HG03558 (cell line): ENCODE measurements around the gene RPS15A.

Experiments used
- ATAC-seq: cut with Tn5 transposase; IDR thresholded peaks from one replicate; pipeline ENCODE4 v1.9.1; 2021; ENCODE audit warnings: moderate number of reproducible peaks; ENCODE audit not compliant: unreplicated experiment; ENCODE audit errors: extremely low read depth

Gene RPS15A

GRCh38 chr16:18789850-18790706 lies at the start of gene RPS15A:
RPS15A (minus strand) TSS chr16:18790334; CDS start chr16:18789113, 1,221 bp downstream.
- peak; percentile 47 for ATAC-seq

- ATAC-seq, result no peak
Measured at GRCh38 chr16:18839555-18839954, 49.4 kb upstream of the RPS15A start.

GRCh38 chr16:18836702-18837101 lies 46.6 kb upstream of the RPS15A start:
- no peak for ATAC-seq

- ATAC-seq, result no peak
Measured at GRCh38 chr16:18834864-18835263, 44.7 kb upstream of the RPS15A start.

GRCh38 chr16:18833707-18834505 lies 43.8 kb upstream of the RPS15A start:
- no peak for ATAC-seq

- no peak for ATAC-seq
Measured at GRCh38 chr16:18832613-18833012, 42.5 kb upstream of the RPS15A start.

- no peak for ATAC-seq
Measured at GRCh38 chr16:18832006-18832405, 41.9 kb upstream of the RPS15A start.

GRCh38 chr16:18829251-18829650 lies 39.1 kb upstream of the RPS15A start:
- ATAC-seq, result no peak

- no peak for ATAC-seq
Measured at GRCh38 chr16:18827890-18828289, 37.8 kb upstream of the RPS15A start.

- ATAC-seq, result no peak
Measured at GRCh38 chr16:18816286-18816685, 26.2 kb upstream of the RPS15A start.

GRCh38 chr16:18811925-18812324 lies 21.8 kb upstream of the RPS15A start:
- no peak for ATAC-seq

- ATAC-seq, result no peak
Measured at GRCh38 chr16:18809165-18809564, 19.0 kb upstream of the RPS15A start.

- no peak for ATAC-seq
Measured at GRCh38 chr16:18805257-18805773, 15.2 kb upstream of the RPS15A start.

- ATAC-seq, result no peak
Measured at GRCh38 chr16:18804540-18804939, 14.4 kb upstream of the RPS15A start.

GRCh38 chr16:18803569-18804462 lies 13.7 kb upstream of the RPS15A start:
- ATAC-seq, result no peak

GRCh38 chr16:18802767-18803343 lies 12.7 kb upstream of the RPS15A start:
- no peak for ATAC-seq

GRCh38 chr16:18801145-18801972 lies 11.2 kb upstream of the RPS15A start, which contains the start of gene ARL6IP1:
ARL6IP1 (minus strand) TSS chr16:18801549; CDS start chr16:18801466, 83 bp downstream.
- ATAC-seq, result peak; percentile 86

GRCh38 chr16:18800775-18801144 lies 10.6 kb upstream of the RPS15A start:
- ATAC-seq, result no peak

GRCh38 chr16:18800293-18800692 lies 10.2 kb upstream of the RPS15A start:
- ATAC-seq, result no peak
